PFSK-1 (cell line): ENCODE measurements around the gene MYO16.

Experiments used
- FOXP2 ChIP-seq: optimal IDR thresholded peaks from 2 replicates; pipeline ENCODE3; 2011; ENCODE audit warnings: borderline replicate concordance, control low read depth, inconsistent platforms; ENCODE audit not compliant: insufficient read depth; ENCODE audit errors: extremely low read length, extremely low read depth
- POLR2AphosphoS5 ChIP-seq: IDR thresholded peaks from 2 replicates; pipeline ENCODE4 v1.6.1; 2012; ENCODE audit warnings: low read depth, mild to moderate bottlenecking, control low read depth, low read length, moderate library complexity
- REST ChIP-seq, 2 experiments: IDR thresholded peaks; 2 replicates each; pipeline versions ENCODE4 v1.6.1 to v1.8.0; 2011 to 2012; ENCODE audit warnings: low read depth in 2 of 2, low read length in 2 of 2, control low read depth in 1 of 2, inconsistent platforms in 1 of 2, mild to moderate bottlenecking in 1 of 2, moderate library complexity in 1 of 2; ENCODE audit not compliant: insufficient read depth in 1 of 2
- SIN3A ChIP-seq: IDR thresholded peaks from 2 replicates; pipeline ENCODE4 v1.6.1; 2012; ENCODE audit warnings: mild to moderate bottlenecking, low read length, moderate library complexity, borderline replicate concordance; ENCODE audit not compliant: insufficient read depth
- TAF1 ChIP-seq: IDR thresholded peaks from 2 replicates; pipeline ENCODE4 v1.6.1; 2012; ENCODE audit warnings: low read length, control low read depth, borderline replicate concordance; ENCODE audit not compliant: insufficient read depth

The MYO16 gene

GRCh38 chr13:108828086-108828815 lies 198.8 kb downstream of the MYO16 start:
- no peak for TF ChIP-seq REST (IDR thresholded peaks at IDR 0.05; ENCODE audit: insufficient read depth in 1 of 2, low read depth in 2 of 2, low read length in 2 of 2)

- no peak for TF ChIP-seq TAF1
Observed at GRCh38 chr13:108830916-108831315, 201.5 kb downstream of the MYO16 start.

- TF ChIP-seq TAF1: no peak
- TF ChIP-seq REST (IDR thresholded peaks at IDR 0.05; ENCODE audit: insufficient read depth in 1 of 2, low read depth in 2 of 2, low read length in 2 of 2): no peak
- TF ChIP-seq FOXP2: no peak
- TF ChIP-seq POLR2AphosphoS5: no peak
- TF ChIP-seq SIN3A: no peak
Observed at GRCh38 chr13:108833531-108833930, 204.1 kb downstream of the MYO16 start.

- TF ChIP-seq POLR2AphosphoS5: no peak
- no peak for TF ChIP-seq FOXP2
- TF ChIP-seq REST (IDR thresholded peaks at IDR 0.05; ENCODE audit: insufficient read depth in 1 of 2, low read depth in 2 of 2, low read length in 2 of 2): no peak
- no peak for TF ChIP-seq TAF1
- no peak for TF ChIP-seq SIN3A
Observed at GRCh38 chr13:108834193-108834592, 204.8 kb downstream of the MYO16 start.

- TF ChIP-seq REST (IDR thresholded peaks at IDR 0.05; ENCODE audit: insufficient read depth in 1 of 2, low read depth in 2 of 2, low read length in 2 of 2) (no peak), POLR2AphosphoS5 (no peak), FOXP2 (no peak), SIN3A (no peak), TAF1 (no peak)
Observed at GRCh38 chr13:108835083-108835482, 205.7 kb downstream of the MYO16 start.

GRCh38 chr13:108850691-108851090 lies 221.3 kb downstream of the MYO16 start:
- TF ChIP-seq REST (IDR thresholded peaks at IDR 0.05; ENCODE audit: insufficient read depth in 1 of 2, low read depth in 2 of 2, low read length in 2 of 2): no peak
- TF ChIP-seq TAF1: no peak
- no peak for TF ChIP-seq FOXP2
